H9 (cell line): ENCODE results near the gene GCK. TPM values are rescaled to one million over a fixed set of nuclear protein-coding genes. Genes with fewer than 3 reads are reported as not detected.
A peak's percentile ranks its signal among the peaks of the same experiment; 100 is the strongest.

ENCODE experiments used
- DNase-seq: peaks from one replicate; pipeline ENCODE4 v3.0.0-alpha.2; 2017
- H2AFZ ChIP-seq: one replicate; pipeline ENCODE4 v1.6.1; 2013; ENCODE audit warnings: mild to moderate bottlenecking, low read length, control low read depth, moderate library complexity
- H2AK5ac ChIP-seq: 2 replicates; pipeline ENCODE4 v1.6.1; 2013; ENCODE audit warnings: low read length, control low read depth, mixed read lengths; ENCODE audit not compliant: insufficient read length
- H2BK120ac ChIP-seq: one replicate; pipeline ENCODE4 v1.6.1; 2013; ENCODE audit warnings: low read depth, mild to moderate bottlenecking, low read length, control low read depth, inconsistent platforms; ENCODE audit not compliant: poor library complexity, severe bottlenecking
- H2BK12ac ChIP-seq: 2 replicates; pipeline ENCODE4 v1.6.1; 2013; ENCODE audit warnings: low read length, control low read depth, mixed read lengths, low read depth; ENCODE audit not compliant: insufficient read length
- H2BK15ac ChIP-seq: 2 replicates; pipeline ENCODE4 v1.6.1; 2013; ENCODE audit warnings: low read depth, low read length, control low read depth
- H2BK20ac ChIP-seq: one replicate; pipeline ENCODE4 v1.6.1; 2013; ENCODE audit warnings: low read depth, mild to moderate bottlenecking, low read length, control low read depth, inconsistent platforms; ENCODE audit not compliant: poor library complexity, severe bottlenecking
- H2BK5ac ChIP-seq: 2 replicates; pipeline ENCODE4 v1.6.1; 2013; ENCODE audit warnings: low read length, control low read depth, mixed read lengths; ENCODE audit not compliant: insufficient read length
- H3K14ac ChIP-seq: 2 replicates; pipeline ENCODE4 v1.6.1; 2013; ENCODE audit warnings: low read length, control low read depth; ENCODE audit not compliant: insufficient read depth
- H3K18ac ChIP-seq: 2 replicates; pipeline ENCODE4 v1.6.1; 2013; ENCODE audit warnings: low read depth, mild to moderate bottlenecking, mixed read lengths, low read length, control low read depth; ENCODE audit not compliant: insufficient read length
- H3K23ac ChIP-seq: 2 replicates; pipeline ENCODE4 v1.6.1; 2013; ENCODE audit warnings: low read length, control low read depth, mixed read lengths, low read depth; ENCODE audit not compliant: insufficient read length
- H3K23me2 ChIP-seq: 2 replicates; pipeline ENCODE4 v1.6.1; 2013; ENCODE audit warnings: low read depth, mild to moderate bottlenecking, mixed read lengths, low read length, control low read depth; ENCODE audit not compliant: insufficient read length, poor library complexity, severe bottlenecking
- H3K27ac ChIP-seq: 2 replicates; pipeline ENCODE4 v1.5.1; 2013; ENCODE audit warnings: low read length, control low read depth, mixed read lengths, low read depth; ENCODE audit not compliant: insufficient read length
- H3K27me3 ChIP-seq: 2 replicates; pipeline ENCODE4 v1.6.1; 2013; ENCODE audit warnings: low read length, control low read depth, inconsistent platforms; ENCODE audit not compliant: insufficient read depth
- H3K4ac ChIP-seq: 2 replicates; pipeline ENCODE4 v1.6.1; 2013; ENCODE audit warnings: low read depth, mild to moderate bottlenecking, control low read depth, inconsistent platforms, low read length, moderate library complexity
- H3K4me1 ChIP-seq: 2 replicates; pipeline ENCODE4 v1.6.1; 2013; ENCODE audit warnings: low read length, control low read depth, inconsistent platforms; ENCODE audit not compliant: insufficient read depth
- H3K4me2 ChIP-seq: 2 replicates; pipeline ENCODE4 v1.6.1; 2013; ENCODE audit warnings: low read length, control low read depth, mixed read lengths; ENCODE audit not compliant: insufficient read length, insufficient read depth
- H3K56ac ChIP-seq: 2 replicates; pipeline ENCODE4 v1.6.1; 2013; ENCODE audit warnings: low read depth, mild to moderate bottlenecking, mixed read lengths, low read length, control low read depth; ENCODE audit not compliant: insufficient read length
- H3K79me1 ChIP-seq: 2 replicates; pipeline ENCODE4 v1.6.1; 2013; ENCODE audit warnings: low read depth, mild to moderate bottlenecking, moderate library complexity, low read length, control low read depth, inconsistent platforms; ENCODE audit not compliant: insufficient read depth, poor library complexity, severe bottlenecking
- H3K79me2 ChIP-seq: 2 replicates; pipeline ENCODE4 v1.6.1; 2013; ENCODE audit warnings: low read length, control low read depth, inconsistent platforms; ENCODE audit not compliant: insufficient read depth
- H3K9ac ChIP-seq: 2 replicates; pipeline ENCODE4 v1.6.1; 2013; ENCODE audit warnings: low read length, control low read depth, mixed read lengths; ENCODE audit not compliant: insufficient read length; ENCODE audit errors: extremely low read depth
- H3K9me3 ChIP-seq: one replicate; pipeline ENCODE4 v1.6.1; 2013; ENCODE audit warnings: low read depth, low read length, inconsistent platforms; ENCODE audit not compliant: control insufficient read depth
- H3T11ph ChIP-seq: one replicate; pipeline ENCODE4 v1.6.1; 2013; ENCODE audit warnings: mild to moderate bottlenecking, low read length, control low read depth, inconsistent platforms
- H4K20me1 ChIP-seq: one replicate; pipeline ENCODE4 v1.6.1; 2013; ENCODE audit not compliant: control insufficient read depth, insufficient read length, insufficient read depth
- H4K5ac ChIP-seq: 2 replicates; pipeline ENCODE4 v1.6.1; 2013; ENCODE audit warnings: low read depth, mild to moderate bottlenecking, mixed read lengths, low read length, control low read depth; ENCODE audit not compliant: insufficient read length
- H4K8ac ChIP-seq: replicated peaks from 2 replicates; pipeline ENCODE4 v1.6.1; 2013; ENCODE audit warnings: low read length, control low read depth, mixed read lengths, low read depth; ENCODE audit not compliant: insufficient read length
- H4K91ac ChIP-seq: 2 replicates; pipeline ENCODE4 v1.6.1; 2013; ENCODE audit warnings: low read depth, mild to moderate bottlenecking, moderate library complexity, mixed read lengths, low read length, control low read depth; ENCODE audit not compliant: insufficient read length
- H3K27ac Mint-ChIP-seq, 3 experiments: 2 replicates in 2 of 3; 3 replicates in 1 of 3; pipeline ENCODE4 v1.8.0; 2020 to 2021; ENCODE audit warnings: mixed read lengths in 3 of 3, mild to moderate bottlenecking in 1 of 3, moderate library complexity in 1 of 3
- H3K27me3 Mint-ChIP-seq: 2 replicates; pipeline ENCODE4 v1.8.0; 2021; ENCODE audit warnings: low read depth, mild to moderate bottlenecking, moderate library complexity, mixed read lengths
- H3K36me3 Mint-ChIP-seq, 3 experiments: 2 replicates in 2 of 3; 3 replicates in 1 of 3; pipeline ENCODE4 v1.8.0; 2020 to 2021; ENCODE audit warnings: low read depth in 3 of 3, mixed read lengths in 3 of 3; ENCODE audit not compliant: insufficient read depth in 1 of 3
- H3K4me1 Mint-ChIP-seq, 2 experiments: 2 replicates each; pipeline ENCODE4 v1.8.0; 2020; ENCODE audit warnings: mixed read lengths in 2 of 2
- H3K4me3 Mint-ChIP-seq, 2 experiments: 2 replicates in 1 of 2; 3 replicates in 1 of 2; pipeline ENCODE4 v1.8.0; 2020 to 2021; ENCODE audit warnings: mild to moderate bottlenecking in 2 of 2, mixed read lengths in 2 of 2, moderate library complexity in 1 of 2
- H3K9me3 Mint-ChIP-seq, 2 experiments: 2 replicates in 1 of 2; 3 replicates in 1 of 2; pipeline ENCODE4 v1.8.0; 2020; ENCODE audit warnings: mild to moderate bottlenecking in 2 of 2, mixed read lengths in 2 of 2, moderate library complexity in 1 of 2
- CTCF ChIP-seq: fragments of 200-600 bp; sonication (generic); conservative IDR thresholded peaks from 3 replicates; pipeline ENCODE4 v1.8.0; 2021; ENCODE audit warnings: antibody characterized with exemption, mild to moderate bottlenecking
- WGBS: extraction: QIAGEN DNeasy Blood & Tissue Kit; methylation state at CpG from one replicate; pipeline ENCODE4 v1.1.7; 2013; ENCODE audit warnings: missing lambda C conversion rate, low lambda C conversion rate, mixed read lengths; ENCODE audit not compliant: insufficient read length; ENCODE audit errors: extremely low coverage; 5-methylcytosine and 5-hydroxymethylcytosine counted together
- total RNA-seq: library from RNA; stranded (reverse); gene quantifications from 2 replicates; pipeline ENCODE4 v1.2.1, GENCODE V29; 2021

GCK gene
- total RNA-seq, 1 experiment from 2014 or later, result 0.98 TPM

GRCh38 chr7:44132039-44132438 is 57.2 kb downstream of the GCK start:
- Mint-ChIP-seq H3K9me3 (peaks cover 5 to 6% of the 10 kb centered on the region in 2 experiments), H3K4me3 (peak overlapping the region in 1 of 2 experiments; percentile 66; a peak in 3 of 5 replicates), H3K4me1 (peaks cover 12 to 22% of the 10 kb centered on the region in 2 experiments), H3K36me3 (no peaks in the 10 kb centered on the region; a peak in 1 of 7 replicates), H3K27me3 (peaks cover 66% of the 10 kb centered on the region), H3K27ac (no peak overlapping the region; a peak in 1 of 7 replicates)
- no peak overlapping the region for H3K23ac ChIP-seq
- no peak overlapping the region for H3T11ph ChIP-seq
- H3K79me2 ChIP-seq, result no peaks in the 10 kb centered on the region
- H3K4me1 ChIP-seq, result no peaks in the 10 kb centered on the region; the same call in 1 of the 2 replicates
- no peak overlapping the region for H4K8ac ChIP-seq
- H3K23me2 ChIP-seq, result no peaks in the 10 kb centered on the region
- H4K91ac ChIP-seq, result no peak overlapping the region
- no peaks in the 10 kb centered on the region; the same call in 1 of the 2 replicates for H3K27me3 ChIP-seq
- H2BK20ac ChIP-seq, result no peak overlapping the region
- no peak overlapping the region for H3K56ac ChIP-seq
- H3K79me1 ChIP-seq, result no peaks in the 10 kb centered on the region
- no peak overlapping the region for H3K4ac ChIP-seq
- H2BK5ac ChIP-seq, result no peak overlapping the region
- H3K18ac ChIP-seq, result no peak overlapping the region
- no peak overlapping the region for H3K27ac ChIP-seq
- no peaks in the 10 kb centered on the region for H4K20me1 ChIP-seq
- no peak for TF ChIP-seq CTCF
- no peak for DNase-seq
- H2BK12ac ChIP-seq, result no peak overlapping the region
- H3K9ac ChIP-seq, result no peak overlapping the region
- H2AFZ ChIP-seq, result no peak overlapping the region
- no peak overlapping the region for H2BK120ac ChIP-seq
- H3K9me3 ChIP-seq, result no peaks in the 10 kb centered on the region
- no CpG with 5 or more reads among the region's 2 CpGs for WGBS
- no peak overlapping the region for H2AK5ac ChIP-seq
- H3K4me2 ChIP-seq, result no peak overlapping the region
- no peak overlapping the region for H4K5ac ChIP-seq
- no peak overlapping the region for H3K14ac ChIP-seq
- no peak overlapping the region for H2BK15ac ChIP-seq
